OCI-LY1 (cell line): ENCODE data around the gene CHMP4B.

ENCODE experiments used
- EZH2 ChIP-seq: fragments of 200-600 bp; sonication (generic), shearing (Covaris generic); IDR thresholded peaks from 2 replicates; pipeline ENCODE4 v1.8.0; 2017; ENCODE audit warnings: borderline replicate concordance, mixed run types, mild to moderate bottlenecking, antibody characterized with exemption, low read length, moderate library complexity, mixed read lengths
- TF ChIP-seq, protein P1 (sequence below): fragments of 200-600 bp; sonication (generic), shearing (Covaris generic); IDR thresholded peaks from 2 replicates; pipeline ENCODE4 v1.5.1; 2017; ENCODE audit warnings: mild to moderate bottlenecking, antibody characterized with exemption, low read length, moderate library complexity, mixed read lengths

DNA sequence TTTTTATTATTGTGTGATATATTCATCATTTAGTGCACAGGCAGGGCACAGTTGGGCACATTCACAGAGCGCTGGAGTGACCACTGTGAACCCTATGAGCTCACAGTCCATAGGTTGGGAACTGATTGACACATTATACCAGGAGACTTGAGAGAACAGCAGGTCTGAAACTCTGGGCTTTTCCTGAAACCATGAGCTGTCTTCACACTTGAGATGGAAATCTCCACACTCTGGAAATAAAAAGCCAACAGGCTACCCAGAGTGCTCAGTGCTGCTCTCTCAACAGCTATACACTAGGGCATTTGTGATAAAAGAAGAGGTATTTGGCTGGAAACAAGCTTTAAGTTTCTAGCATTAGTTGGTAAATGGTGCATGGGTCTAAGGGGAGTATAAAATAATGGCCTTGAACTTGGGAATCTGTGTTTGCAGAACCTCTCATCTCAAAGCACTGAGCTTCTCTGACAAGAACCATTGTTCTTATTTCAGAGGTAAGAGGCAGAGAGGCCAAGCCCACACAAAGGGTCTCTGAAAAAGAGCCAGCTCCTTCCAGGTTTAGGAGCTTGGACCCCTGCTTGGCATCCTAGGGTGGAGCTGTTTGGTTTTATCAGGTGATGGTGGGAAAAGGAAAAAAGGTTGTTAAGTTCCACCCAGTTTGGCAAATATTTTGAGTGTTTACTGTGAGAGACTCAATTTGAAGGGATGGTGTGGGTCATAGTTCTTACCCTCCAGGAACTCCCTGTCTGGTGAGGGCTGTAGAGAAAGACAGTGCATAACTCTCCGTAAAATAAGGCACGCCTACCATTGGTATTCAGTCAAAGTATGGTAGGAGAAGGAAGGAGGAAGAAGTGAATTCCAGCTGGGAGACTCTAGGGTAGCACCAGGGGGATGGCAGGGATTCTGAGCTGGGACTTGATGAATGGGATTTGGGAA is 14.5 kb downstream of the CHMP4B start:
- TF ChIP-seq, protein P1, sequence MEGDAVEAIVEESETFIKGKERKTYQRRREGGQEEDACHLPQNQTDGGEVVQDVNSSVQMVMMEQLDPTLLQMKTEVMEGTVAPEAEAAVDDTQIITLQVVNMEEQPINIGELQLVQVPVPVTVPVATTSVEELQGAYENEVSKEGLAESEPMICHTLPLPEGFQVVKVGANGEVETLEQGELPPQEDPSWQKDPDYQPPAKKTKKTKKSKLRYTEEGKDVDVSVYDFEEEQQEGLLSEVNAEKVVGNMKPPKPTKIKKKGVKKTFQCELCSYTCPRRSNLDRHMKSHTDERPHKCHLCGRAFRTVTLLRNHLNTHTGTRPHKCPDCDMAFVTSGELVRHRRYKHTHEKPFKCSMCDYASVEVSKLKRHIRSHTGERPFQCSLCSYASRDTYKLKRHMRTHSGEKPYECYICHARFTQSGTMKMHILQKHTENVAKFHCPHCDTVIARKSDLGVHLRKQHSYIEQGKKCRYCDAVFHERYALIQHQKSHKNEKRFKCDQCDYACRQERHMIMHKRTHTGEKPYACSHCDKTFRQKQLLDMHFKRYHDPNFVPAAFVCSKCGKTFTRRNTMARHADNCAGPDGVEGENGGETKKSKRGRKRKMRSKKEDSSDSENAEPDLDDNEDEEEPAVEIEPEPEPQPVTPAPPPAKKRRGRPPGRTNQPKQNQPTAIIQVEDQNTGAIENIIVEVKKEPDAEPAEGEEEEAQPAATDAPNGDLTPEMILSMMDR = no peak
- TF ChIP-seq EZH2 = no peak
